K562 (cell line): ENCODE data around the gene KCNH2. TPM values are rescaled to one million over a fixed set of nuclear protein-coding genes. Genes with fewer than 3 reads are reported as not detected.

Experiments
- CBX3 ChIP-seq, 2 experiments: IDR thresholded peaks; 1 replicate in 1 of 2; 2 replicates in 1 of 2; pipeline ENCODE4 v1.6.1; 2012; ENCODE audit warnings: inconsistent platforms in 2 of 2, low read length in 2 of 2, borderline replicate concordance in 1 of 2, control low read depth in 1 of 2
- CBX5 ChIP-seq: IDR thresholded peaks from 2 replicates; pipeline ENCODE4 v1.6.1; 2014; ENCODE audit warnings: low read depth, borderline replicate concordance
- DLX4 ChIP-seq: fragments of 250-450 bp; sonication (Bioruptor Pico); IDR thresholded peaks from 2 replicates; pipeline ENCODE4 v1.6.1; 2021; ENCODE audit warnings: mild to moderate bottlenecking
- GMEB1 ChIP-seq: fragments of 250-450 bp; sonication (Bioruptor Pico); IDR thresholded peaks from 2 replicates; pipeline ENCODE4 v1.4.0; 2020; ENCODE audit warnings: mild to moderate bottlenecking
- HDAC3 ChIP-seq: fragments of 450-650 bp; IDR thresholded peaks from 2 replicates; pipeline ENCODE4 v1.6.1; 2018; ENCODE audit warnings: borderline replicate concordance, mild to moderate bottlenecking, moderate library complexity; ENCODE audit not compliant: partially characterized antibody
- NR2C2 ChIP-seq, 2 experiments: fragments of 200-800 bp in 1 of 2; sonication (Bioruptor generic) in 1 of 2; sonication (generic) in 1 of 2; formaldehyde crosslinking in 1 of 2; IDR thresholded peaks; 2 replicates each; pipeline versions ENCODE4 v1.6.1 to v1.8.0; 2016 to 2022; ENCODE audit warnings: mild to moderate bottlenecking in 1 of 2, missing compliant biosample characterization in 1 of 2, missing genetic modification characterization in 1 of 2, missing genetic modification reagents in 1 of 2
- PHTF2 ChIP-seq: fragments of 250-450 bp; sonication (Bioruptor Pico); IDR thresholded peaks from 2 replicates; pipeline ENCODE4 v1.5.0; 2021; ENCODE audit warnings: mild to moderate bottlenecking
- PTBP1 ChIP-seq: fragments of 200-400 bp; formaldehyde crosslinking; IDR thresholded peaks from 2 replicates; pipeline ENCODE4 v1.6.1; 2017; ENCODE audit warnings: low read depth, low read length
- RREB1 ChIP-seq: fragments of 250-450 bp; sonication (Bioruptor Pico); IDR thresholded peaks from 2 replicates; pipeline ENCODE4 v1.4.0; 2020
- SMAD1 ChIP-seq: fragments of 150-350 bp; IDR thresholded peaks from 2 replicates; pipeline ENCODE4 v1.6.1; 2014; ENCODE audit warnings: low read length, low read depth; ENCODE audit not compliant: partially characterized antibody
- SNAPC5 ChIP-seq: fragments of 250-450 bp; sonication (Bioruptor Pico); IDR thresholded peaks from 2 replicates; pipeline ENCODE4 v1.8.0; 2021; ENCODE audit warnings: moderate library complexity, mild to moderate bottlenecking, inconsistent platforms
- SNIP1 ChIP-seq: fragments of 450-650 bp; IDR thresholded peaks from 2 replicates; pipeline ENCODE4 v1.7.1; 2017; ENCODE audit warnings: low read depth, mild to moderate bottlenecking
- SRSF1 ChIP-seq: fragments of 200-400 bp; formaldehyde crosslinking; IDR thresholded peaks from 2 replicates; pipeline ENCODE4 v1.6.1; 2017; ENCODE audit warnings: mild to moderate bottlenecking, low read depth, low read length, moderate library complexity
- ZNF12 ChIP-seq: sonication (generic); formaldehyde crosslinking; IDR thresholded peaks from 2 replicates; pipeline ENCODE4 v1.4.0; 2020; ENCODE audit warnings: mild to moderate bottlenecking, missing genetic modification reagents
- ZNF174 ChIP-seq: fragments of 250-450 bp; sonication (Bioruptor Pico); IDR thresholded peaks from 2 replicates; pipeline ENCODE4 v1.4.0; 2020; ENCODE audit warnings: mild to moderate bottlenecking
- ZNF764 ChIP-seq: fragments of 250-450 bp; sonication (Bioruptor Pico); IDR thresholded peaks from 2 replicates; pipeline ENCODE4 v1.4.0; 2020; ENCODE audit warnings: low read depth, mild to moderate bottlenecking, moderate library complexity
- ZNF77 ChIP-seq: fragments of 250-450 bp; sonication (Bioruptor Pico); IDR thresholded peaks from 2 replicates; pipeline ENCODE4 v1.5.0; 2020
- ZNF778 ChIP-seq: fragments of 450-650 bp; formaldehyde crosslinking; IDR thresholded peaks from 2 replicates; pipeline ENCODE4 v1.4.0; 2020; ENCODE audit warnings: mild to moderate bottlenecking, moderate library complexity
- ZNF79 ChIP-seq: fragments of 250-450 bp; sonication (Bioruptor Pico); IDR thresholded peaks from 2 replicates; pipeline ENCODE4 v1.4.0; 2020; ENCODE audit warnings: low read depth, mild to moderate bottlenecking, moderate library complexity
- polyA plus RNA-seq, 8 experiments: library from polyadenylated mRNA; depleted of rRNA in 4 of 8; stranded (reverse) in 5 of 8; unstranded in 3 of 8; fragments of >200 nt; fragmentation: Nextera tagmentation in 2 of 8; fragmentation: Illumina TruSeq in 1 of 8; extraction: Ambion mirVana in 2 of 8; extraction: Trizol in 1 of 8; gene quantifications; 2 replicates each; pipeline versions ENCODE4 v1.2.1 to v1.2.3, GENCODE V29; 2011 to 2014; ENCODE audit warnings: inconsistent platforms in 1 of 8, missing spikeins in 1 of 8
- total RNA-seq, 7 experiments: library from RNA; depleted of rRNA in 6 of 7; stranded (reverse); fragments of >200 nt in 6 of 7; fragmentation: Illumina TruSeq in 2 of 7; extraction: Trizol in 2 of 7; gene quantifications; 2 replicates each; pipeline versions ENCODE4 v1.2.1 to v1.2.3, GENCODE V29; 2011 to 2021; ENCODE audit warnings: low replicate concordance in 1 of 7

KCNH2 gene
- total and polyA plus RNA-seq, 9 of the 15 experiments (the other 6 are each of a cell fraction or from before 2014, with no cell fraction given): 18.1 to 368 (median 218) TPM

GRCh38 chr7:150959739-150960734 lies 18.1 kb downstream of the KCNH2 start (continued):
- TF ChIP-seq ZNF79 (CRISPR knock-in tag) (peak; percentile 68; the same call in 1 of the 2 replicates), SNAPC5 (CRISPR knock-in tag) (no peak), ZNF12 (CRISPR knock-in tag) (no peak), NR2C2 (CRISPR knock-in tag; IDR thresholded peaks at IDR 0.05) (no peak), NR2C2 (tag; IDR thresholded peaks at IDR 0.05) (peak; percentile 35; the same call in 1 of the 2 replicates), SNIP1 (no peak), ZNF174 (CRISPR knock-in tag) (peak; percentile 89), PHTF2 (CRISPR knock-in tag) (0 out of 2 replicates have a peak, but pooled peaks have one; percentile 77), GMEB1 (CRISPR knock-in tag) (peak; percentile 74), ZNF77 (CRISPR knock-in tag) (no peak), SRSF1 (no peak), CBX5 (no peak), RREB1 (CRISPR knock-in tag) (peak; percentile 91), ZNF764 (CRISPR knock-in tag) (no peak), HDAC3 (no peak), ZNF778 (CRISPR knock-in tag) (no peak), DLX4 (CRISPR knock-in tag) (no peak), CBX3 (IDR thresholded peaks at IDR 0.05; ENCODE audit: borderline replicate concordance in 1 of 2, low read length in 2 of 2) (peak in 1 of 2 experiments; percentile 95; a peak in 2 of 3 replicates), PTBP1 (0 out of 2 replicates have a peak, but pooled peaks have one; percentile 38), SMAD1 (peak; percentile 93)
